ENCODE measurements around the gene FANCC. TPM values are rescaled to one million over a fixed set of nuclear protein-coding genes. Genes with fewer than 3 reads are reported as not detected.

Gene FANCC
- total and polyA plus RNA-seq, 3 donors from 2014 or later = 30.7 to 38.5 (median 35.1) TPM

DNA sequence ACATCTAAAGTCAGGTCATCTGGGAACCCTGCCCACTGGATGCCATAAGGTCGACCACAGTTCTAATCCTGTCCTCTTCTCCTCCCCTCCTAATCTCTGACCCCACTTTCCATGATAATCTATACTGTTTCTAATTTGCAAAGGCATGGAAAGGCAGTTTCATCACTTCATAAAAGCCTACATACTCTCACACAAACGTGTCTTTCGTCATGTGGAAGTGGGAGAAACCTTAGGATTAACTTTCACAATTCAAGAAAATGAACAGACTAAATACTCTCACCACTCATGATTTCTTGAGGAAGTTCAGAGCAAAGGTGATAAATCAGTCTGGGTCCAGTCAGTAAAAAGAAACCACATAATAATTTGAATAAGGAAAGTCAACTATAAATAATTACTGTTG is 5.5 kb downstream of the FANCC start:
- H3K36me3 ChIP-seq (ENCODE audit: low read depth, missing control alignments) = no peaks in the 10 kb centered on the region
- no peak overlapping the region for H3K4me3 ChIP-seq
- 42 to 53% methylated on average over 3 of the region's 3 CpGs for WGBS, 2 donors
- no peaks in the 10 kb centered on the region for H3K9me3 ChIP-seq
- TF ChIP-seq, protein P1, sequence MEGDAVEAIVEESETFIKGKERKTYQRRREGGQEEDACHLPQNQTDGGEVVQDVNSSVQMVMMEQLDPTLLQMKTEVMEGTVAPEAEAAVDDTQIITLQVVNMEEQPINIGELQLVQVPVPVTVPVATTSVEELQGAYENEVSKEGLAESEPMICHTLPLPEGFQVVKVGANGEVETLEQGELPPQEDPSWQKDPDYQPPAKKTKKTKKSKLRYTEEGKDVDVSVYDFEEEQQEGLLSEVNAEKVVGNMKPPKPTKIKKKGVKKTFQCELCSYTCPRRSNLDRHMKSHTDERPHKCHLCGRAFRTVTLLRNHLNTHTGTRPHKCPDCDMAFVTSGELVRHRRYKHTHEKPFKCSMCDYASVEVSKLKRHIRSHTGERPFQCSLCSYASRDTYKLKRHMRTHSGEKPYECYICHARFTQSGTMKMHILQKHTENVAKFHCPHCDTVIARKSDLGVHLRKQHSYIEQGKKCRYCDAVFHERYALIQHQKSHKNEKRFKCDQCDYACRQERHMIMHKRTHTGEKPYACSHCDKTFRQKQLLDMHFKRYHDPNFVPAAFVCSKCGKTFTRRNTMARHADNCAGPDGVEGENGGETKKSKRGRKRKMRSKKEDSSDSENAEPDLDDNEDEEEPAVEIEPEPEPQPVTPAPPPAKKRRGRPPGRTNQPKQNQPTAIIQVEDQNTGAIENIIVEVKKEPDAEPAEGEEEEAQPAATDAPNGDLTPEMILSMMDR (IDR thresholded peaks at IDR 0.05) = no peak
- TF ChIP-seq POLR2A (IDR thresholded peaks at IDR 0.05) = no peak
- no peak for DNase-seq
- no peaks in the 10 kb centered on the region for H3K4me1 ChIP-seq
- H3K27ac ChIP-seq = no peak overlapping the region
- intact Hi-C loops (cut with DNase I; ENCODE audit: low total_unique reads) = no loop called here
- no peaks in the 10 kb centered on the region for H3K27me3 ChIP-seq

GRCh38 chr9:95307538-95307937 is 10.0 kb downstream of the FANCC start:
- Histone ChIP-seq H3K9me3 (no peaks in the 10 kb centered on the region), H3K4me3 (no peak overlapping the region), H3K27ac (no peak overlapping the region), H3K4me1 (no peaks in the 10 kb centered on the region), H3K36me3 (ENCODE audit: low read depth, missing control alignments) (no peaks in the 10 kb centered on the region), H3K27me3 (no peaks in the 10 kb centered on the region)
- DNase-seq = no peak
- intact Hi-C loops (cut with DNase I; ENCODE audit: low total_unique reads) = no loop called here
- TF ChIP-seq, protein P1 (IDR thresholded peaks at IDR 0.05) = no peak
- no peak for TF ChIP-seq POLR2A (IDR thresholded peaks at IDR 0.05)

GRCh38 chr9:95306819-95307218 is 10.7 kb downstream of the FANCC start:
- intact Hi-C loops (cut with DNase I; ENCODE audit: low total_unique reads) = no loop called here
- H3K27ac ChIP-seq = no peak overlapping the region
- no peaks in the 10 kb centered on the region for H3K9me3 ChIP-seq
- 95 to 98% methylated on average over 6 of the region's 6 CpGs for WGBS, 2 donors
- TF ChIP-seq POLR2A (IDR thresholded peaks at IDR 0.05) = no peak
- TF ChIP-seq, protein P1 (IDR thresholded peaks at IDR 0.05) = no peak
- H3K27me3 ChIP-seq = no peaks in the 10 kb centered on the region
- H3K36me3 ChIP-seq (ENCODE audit: low read depth, missing control alignments) = no peaks in the 10 kb centered on the region
- H3K4me1 ChIP-seq = no peaks in the 10 kb centered on the region
- DNase-seq = no peak
- H3K4me3 ChIP-seq = no peak overlapping the region

DNA sequence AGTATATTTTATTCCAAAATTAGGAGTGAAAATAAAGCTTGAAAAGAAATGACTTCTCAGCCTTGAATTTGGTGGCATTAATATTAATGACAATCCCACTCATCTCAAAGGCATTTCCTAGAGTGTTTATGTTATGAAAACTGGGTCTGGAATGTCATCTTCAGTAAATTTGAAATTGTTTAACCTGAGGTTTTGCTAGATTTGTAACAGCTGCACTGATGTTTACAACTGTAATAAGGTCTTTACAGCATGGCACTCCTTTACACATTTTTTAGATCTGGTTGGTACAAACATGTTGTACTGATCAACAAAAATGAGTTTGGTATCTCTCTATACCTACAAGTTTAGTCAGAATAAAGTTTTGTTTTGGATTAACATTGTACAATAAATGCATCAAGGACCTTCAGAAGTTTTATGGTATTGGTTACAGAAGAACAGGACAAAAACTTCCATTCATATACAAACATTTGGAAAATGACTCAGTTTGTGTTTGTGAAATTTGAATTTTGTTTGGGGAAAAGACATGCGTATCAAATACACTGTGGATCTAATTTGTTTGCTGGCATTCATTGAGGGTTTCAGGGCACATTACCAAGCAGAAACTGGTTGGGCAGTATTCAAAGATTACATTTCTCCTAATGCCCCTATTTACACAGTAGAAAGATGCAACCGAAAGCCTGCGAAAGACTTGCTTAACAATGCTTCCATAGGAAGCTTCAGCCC is 11.6 kb downstream of the FANCC start:
- no peak for DNase-seq
- TF ChIP-seq, protein P1 (IDR thresholded peaks at IDR 0.05) = no peak
- no peak for TF ChIP-seq POLR2A (IDR thresholded peaks at IDR 0.05)
- Histone ChIP-seq H3K4me1 (no peaks in the 10 kb centered on the region), H3K36me3 (ENCODE audit: low read depth, missing control alignments) (no peaks in the 10 kb centered on the region), H3K4me3 (no peak overlapping the region), H3K27ac (no peak overlapping the region), H3K27me3 (no peaks in the 10 kb centered on the region), H3K9me3 (no peaks in the 10 kb centered on the region)
- intact Hi-C loops (cut with DNase I; ENCODE audit: low total_unique reads) = no loop called here
- 93 to 96% methylated on average over 3 of the region's 3 CpGs for WGBS, 2 donors

- H3K27ac ChIP-seq = no peak overlapping the region
- H3K9me3 ChIP-seq = no peaks in the 10 kb centered on the region
- H3K4me3 ChIP-seq = no peak overlapping the region
- no peaks in the 10 kb centered on the region for H3K27me3 ChIP-seq
- no peaks in the 10 kb centered on the region for H3K4me1 ChIP-seq
- TF ChIP-seq POLR2A (IDR thresholded peaks at IDR 0.05) = no peak
- TF ChIP-seq, protein P1 (IDR thresholded peaks at IDR 0.05) = no peak
- DNase-seq = no peak
- intact Hi-C loops (cut with DNase I; ENCODE audit: low total_unique reads) = no loop called here
- H3K36me3 ChIP-seq (ENCODE audit: low read depth, missing control alignments) = no peaks in the 10 kb centered on the region
- 82 to 89% methylated on average over 5 of the region's 5 CpGs for WGBS, 2 donors
Measured at GRCh38 chr9:95302479-95302878, 15.0 kb downstream of the FANCC start.
